ENCODE data around the gene RASAL3. TPM values are rescaled to one million over a fixed set of nuclear protein-coding genes. Genes with fewer than 3 reads are reported as not detected.

Gene RASAL3
- total RNA-seq, 2 donors from 2014 or later = 2.8 to 4.3 TPM

- intact Hi-C loops (cut with DNase I) = no loop called here
- 93% methylated on average over 9 of the region's 9 CpGs for WGBS
- Histone ChIP-seq H3K4me3 (no peak overlapping the region), H3K36me3 (no peaks in the 10 kb centered on the region), H3K27ac (no peak overlapping the region), H3K4me1 (replicated peaks) (no peaks in the 10 kb centered on the region), H3K27me3 (replicated peaks; ENCODE audit: insufficient read depth) (no peaks in the 10 kb centered on the region), H3K9me3 (no peaks in the 10 kb centered on the region)
- DNase-seq (ENCODE audit: low spot score) = no peak
- TF ChIP-seq POLR2A (IDR thresholded peaks at IDR 0.05) = no peak
- TF ChIP-seq, protein P1, sequence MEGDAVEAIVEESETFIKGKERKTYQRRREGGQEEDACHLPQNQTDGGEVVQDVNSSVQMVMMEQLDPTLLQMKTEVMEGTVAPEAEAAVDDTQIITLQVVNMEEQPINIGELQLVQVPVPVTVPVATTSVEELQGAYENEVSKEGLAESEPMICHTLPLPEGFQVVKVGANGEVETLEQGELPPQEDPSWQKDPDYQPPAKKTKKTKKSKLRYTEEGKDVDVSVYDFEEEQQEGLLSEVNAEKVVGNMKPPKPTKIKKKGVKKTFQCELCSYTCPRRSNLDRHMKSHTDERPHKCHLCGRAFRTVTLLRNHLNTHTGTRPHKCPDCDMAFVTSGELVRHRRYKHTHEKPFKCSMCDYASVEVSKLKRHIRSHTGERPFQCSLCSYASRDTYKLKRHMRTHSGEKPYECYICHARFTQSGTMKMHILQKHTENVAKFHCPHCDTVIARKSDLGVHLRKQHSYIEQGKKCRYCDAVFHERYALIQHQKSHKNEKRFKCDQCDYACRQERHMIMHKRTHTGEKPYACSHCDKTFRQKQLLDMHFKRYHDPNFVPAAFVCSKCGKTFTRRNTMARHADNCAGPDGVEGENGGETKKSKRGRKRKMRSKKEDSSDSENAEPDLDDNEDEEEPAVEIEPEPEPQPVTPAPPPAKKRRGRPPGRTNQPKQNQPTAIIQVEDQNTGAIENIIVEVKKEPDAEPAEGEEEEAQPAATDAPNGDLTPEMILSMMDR (IDR thresholded peaks at IDR 0.05) = no peak
- TF ChIP-seq POLR2AphosphoS5 (IDR thresholded peaks at IDR 0.05) = no peak
Measured at GRCh38 chr19:15445227-15445605, 19.1 kb downstream of the RASAL3 start.

DNA sequence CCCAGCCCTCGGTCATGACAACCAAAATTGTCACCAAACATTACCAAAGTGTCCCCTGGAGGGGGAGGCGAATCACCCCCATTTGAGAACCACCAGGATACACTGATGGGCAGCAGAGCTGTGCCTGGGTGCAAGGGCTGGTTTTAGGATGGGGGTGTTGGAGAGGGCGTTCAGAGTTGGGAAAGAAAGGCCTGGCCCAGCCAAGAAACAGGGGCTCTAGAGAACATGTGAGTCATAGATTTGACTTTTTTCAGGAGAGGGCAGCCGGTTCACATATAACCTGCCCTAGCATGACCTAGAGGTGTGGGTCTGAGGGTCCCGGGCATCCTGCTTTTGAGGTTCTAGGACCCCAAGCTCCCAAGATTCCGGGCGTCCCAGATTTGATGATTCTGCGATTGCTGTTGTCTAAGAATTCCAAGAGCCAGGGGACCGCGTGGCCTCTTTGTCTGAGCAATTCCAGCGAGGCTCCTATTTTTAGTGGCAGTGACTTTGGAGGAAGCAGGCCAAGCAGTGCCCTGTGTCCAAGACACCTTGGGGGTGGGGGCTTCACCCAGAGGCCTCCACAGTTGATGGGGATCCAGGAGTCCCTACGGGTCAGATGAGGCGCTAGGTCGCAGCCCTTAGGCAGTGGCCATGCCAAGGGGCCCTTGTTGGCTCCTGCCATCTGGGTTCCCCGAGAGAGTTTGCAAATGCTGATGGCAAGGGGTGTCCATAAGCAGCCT is 19.7 kb downstream of the RASAL3 start:
- intact Hi-C loops (cut with DNase I) = no loop called here
- H3K4me3 ChIP-seq = no peak overlapping the region
- no peaks in the 10 kb centered on the region for H3K9me3 ChIP-seq
- H3K4me1 ChIP-seq (replicated peaks) = no peaks in the 10 kb centered on the region
- no peak for TF ChIP-seq POLR2AphosphoS5 (IDR thresholded peaks at IDR 0.05)
- TF ChIP-seq, protein P1 (IDR thresholded peaks at IDR 0.05) = no peak
- H3K27ac ChIP-seq = no peak overlapping the region
- no peak for DNase-seq (ENCODE audit: low spot score)
- H3K36me3 ChIP-seq = no peaks in the 10 kb centered on the region
- H3K27me3 ChIP-seq (replicated peaks; ENCODE audit: insufficient read depth) = no peaks in the 10 kb centered on the region
- WGBS = 93% methylated on average over 15 of the region's 15 CpGs

DNA sequence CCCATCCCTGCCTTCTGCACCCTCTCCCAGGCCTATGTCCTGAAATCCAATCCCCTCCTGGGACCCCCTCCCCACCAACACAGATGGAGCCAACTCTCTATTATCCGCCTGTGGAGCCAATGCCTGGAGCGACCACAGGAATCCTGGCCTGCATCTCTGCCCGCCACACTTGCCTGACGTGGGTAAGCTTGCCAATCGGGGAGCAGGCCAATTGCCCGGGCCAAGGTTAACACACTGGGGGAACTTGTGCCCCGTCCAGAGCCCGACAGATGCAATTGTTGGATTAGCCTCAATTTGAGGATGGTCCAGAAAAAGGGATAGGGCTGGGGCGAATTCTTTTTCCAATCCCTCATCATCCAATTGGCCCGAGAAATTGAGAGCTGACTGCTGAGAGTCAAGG is 20.5 kb downstream of the RASAL3 start:
- H3K4me3 ChIP-seq = no peak overlapping the region
- intact Hi-C loops (cut with DNase I) = no loop called here
- H3K9me3 ChIP-seq = no peaks in the 10 kb centered on the region
- 45% methylated on average over 10 of the region's 10 CpGs for WGBS
- TF ChIP-seq, protein P1 (IDR thresholded peaks at IDR 0.05) = no peak
- no peak for TF ChIP-seq POLR2AphosphoS5 (IDR thresholded peaks at IDR 0.05)
- no peak for TF ChIP-seq POLR2A (IDR thresholded peaks at IDR 0.05)
- no peaks in the 10 kb centered on the region for H3K4me1 ChIP-seq (replicated peaks)
- no peak for DNase-seq (ENCODE audit: low spot score)
- no peaks in the 10 kb centered on the region for H3K27me3 ChIP-seq (replicated peaks; ENCODE audit: insufficient read depth)
- no peaks in the 10 kb centered on the region for H3K36me3 ChIP-seq
- no peak overlapping the region for H3K27ac ChIP-seq

GRCh38 chr19:15443325-15443724 is 21.0 kb downstream of the RASAL3 start:
- Histone ChIP-seq H3K36me3 (no peaks in the 10 kb centered on the region), H3K4me1 (replicated peaks) (no peaks in the 10 kb centered on the region), H3K4me3 (no peak overlapping the region), H3K27me3 (replicated peaks; ENCODE audit: insufficient read depth) (no peaks in the 10 kb centered on the region), H3K9me3 (no peaks in the 10 kb centered on the region), H3K27ac (no peak overlapping the region)
- 87% methylated on average over 3 of the region's 3 CpGs for WGBS
- no peak for DNase-seq (ENCODE audit: low spot score)
- TF ChIP-seq POLR2AphosphoS5 (IDR thresholded peaks at IDR 0.05) (no peak), POLR2A (IDR thresholded peaks at IDR 0.05) (no peak)
- TF ChIP-seq, protein P1 (IDR thresholded peaks at IDR 0.05) = no peak
- intact Hi-C loops (cut with DNase I) = no loop called here
